Natural killer cell treated with Interleukin-12 subunit alpha and Interleukin-12 subunit beta and Interleukin-15 and Interleukin-18, amount 100 ng/mL, for 72 hours (primary cell): Measurements from ENCODE around the gene ARHGAP21. TPM values are rescaled to one million over a fixed set of nuclear protein-coding genes. Genes with fewer than 3 reads are reported as not detected.

Experiments used
- ATAC-seq, 2 donors: fragments of 150-1000 bp; cut with Tn5 transposase in 1 of 2; sonication (Bioruptor Pico), chemical (Tn5 transposase) in 1 of 2; 2 replicates each; pipeline ENCODE4 v1.10.0; 2021
- DNase-seq: peaks from one replicate; pipeline ENCODE4 v3.0.0; 2022; ENCODE audit warnings: low spot score
- H3K27ac Mint-ChIP-seq, 2 donors: 1 replicate in 1 of 2; 2 replicates in 1 of 2; pipeline ENCODE4 v1.8.0; 2022; ENCODE audit warnings: mixed read lengths in 2 of 2, mild to moderate bottlenecking in 1 of 2, moderate library complexity in 1 of 2
- H3K27me3 Mint-ChIP-seq, 2 donors: 1 replicate in 1 of 2; 2 replicates in 1 of 2; pipeline ENCODE4 v1.8.0; 2022; ENCODE audit warnings: mixed read lengths in 2 of 2
- H3K36me3 Mint-ChIP-seq: one replicate; pipeline ENCODE4 v1.8.0; 2022; ENCODE audit warnings: mixed read lengths
- H3K4me1 Mint-ChIP-seq, 2 donors: 1 replicate in 1 of 2; 2 replicates in 1 of 2; pipeline ENCODE4 v1.8.0; 2022; ENCODE audit warnings: low read depth in 2 of 2, mixed read lengths in 2 of 2, mild to moderate bottlenecking in 1 of 2
- H3K4me3 Mint-ChIP-seq: one replicate; pipeline ENCODE4 v1.8.0; 2022; ENCODE audit warnings: mixed read lengths
- H3K9me3 Mint-ChIP-seq: 2 replicates; pipeline ENCODE4 v1.8.0; 2022; ENCODE audit warnings: mixed read lengths
- total RNA-seq, 2 donors: library from RNA; stranded (reverse); gene quantifications; one replicate each; pipeline ENCODE4 v1.2.3, GENCODE V29; 2022

The ARHGAP21 gene
- total RNA-seq, 2 donors from 2014 or later = 25.7 to 34.7 TPM

DNA sequence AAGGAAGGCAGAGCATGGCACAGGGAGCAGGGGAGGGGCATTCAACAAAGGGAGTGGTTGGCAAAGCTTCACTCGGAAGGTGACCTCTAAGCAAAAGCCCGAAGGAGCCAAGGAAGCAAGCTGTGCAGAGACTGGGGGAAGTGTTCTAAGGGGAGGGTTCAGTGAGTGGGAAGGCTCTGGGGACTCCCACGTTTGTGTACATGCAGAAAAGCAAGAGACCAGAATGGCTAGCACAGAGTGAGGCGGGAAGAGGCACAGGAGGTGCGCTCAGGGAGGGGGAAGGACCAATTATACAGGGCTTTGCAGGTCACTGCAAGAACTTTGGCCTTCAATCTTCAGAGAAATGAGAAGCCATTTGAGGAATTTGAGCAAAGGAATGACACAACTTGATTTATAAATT lies 7.4 kb downstream of the ARHGAP21 start:
- no peak overlapping the region for H3K4me3 Mint-ChIP-seq
- peaks cover 5 to 8% of the 10 kb centered on the region in 2 donors for H3K4me1 Mint-ChIP-seq
- no peaks in the 10 kb centered on the region for H3K36me3 Mint-ChIP-seq
- no peaks in the 10 kb centered on the region for H3K27me3 Mint-ChIP-seq
- ATAC-seq (no peak), DNase-seq (no peak)
- no peaks in the 10 kb centered on the region for H3K9me3 Mint-ChIP-seq
- H3K27ac Mint-ChIP-seq = no peak overlapping the region

DNA sequence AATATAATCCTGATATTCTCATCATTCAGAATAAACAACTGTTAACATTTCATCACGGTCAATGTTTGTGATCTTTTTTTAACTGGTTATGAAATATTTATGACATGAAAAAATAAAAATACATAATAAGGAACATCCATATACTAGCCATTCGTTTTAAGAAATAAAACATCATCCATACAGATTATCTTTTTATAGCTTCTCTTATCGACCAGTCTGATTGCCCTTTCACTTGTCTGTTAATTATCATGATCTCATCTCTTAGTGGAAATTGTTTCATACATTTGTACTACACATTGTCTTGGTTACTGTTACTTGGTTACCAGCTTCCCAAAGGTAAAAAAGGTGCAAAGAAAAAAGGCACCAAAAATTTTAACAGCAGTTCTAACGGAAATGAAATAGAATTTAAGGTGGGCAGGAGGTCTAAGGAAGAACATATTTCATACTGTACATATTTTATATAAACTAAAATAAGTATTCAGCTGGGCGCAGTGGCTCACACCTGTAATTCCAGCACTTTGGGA lies 8.4 kb downstream of the ARHGAP21 start:
- ATAC-seq (no peak), DNase-seq (no peak)
- Mint-ChIP-seq H3K9me3 (no peaks in the 10 kb centered on the region), H3K4me1 (peaks cover 0 to 2% of the 10 kb centered on the region in 2 donors), H3K27me3 (no peaks in the 10 kb centered on the region), H3K27ac (no peak overlapping the region), H3K4me3 (no peak overlapping the region), H3K36me3 (no peaks in the 10 kb centered on the region)

DNA sequence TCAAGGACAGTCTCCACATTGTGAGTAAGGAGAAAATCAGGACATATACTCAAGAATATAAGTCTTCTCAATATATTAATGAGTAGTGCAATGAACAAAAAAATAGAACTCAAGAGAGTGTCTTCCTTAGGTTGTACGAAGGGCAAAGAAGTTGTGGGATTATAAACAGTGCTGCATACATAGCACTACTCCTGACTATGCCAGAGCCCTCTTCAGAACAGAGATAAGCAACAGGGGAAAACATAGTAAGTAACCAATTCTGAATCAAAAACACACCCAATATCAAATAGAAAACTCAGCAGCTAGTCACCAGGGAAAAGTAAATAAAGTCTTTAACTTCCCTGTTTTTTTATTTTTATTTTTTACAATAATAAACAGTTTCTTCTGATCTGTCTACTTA lies 10.6 kb downstream of the ARHGAP21 start:
- DNase-seq = no peak
- Mint-ChIP-seq H3K4me1 (peaks cover 0 to 4% of the 10 kb centered on the region in 2 donors), H3K9me3 (no peaks in the 10 kb centered on the region), H3K4me3 (no peak overlapping the region), H3K27me3 (no peaks in the 10 kb centered on the region), H3K27ac (no peak overlapping the region), H3K36me3 (no peaks in the 10 kb centered on the region)
- ATAC-seq = no peak

DNA sequence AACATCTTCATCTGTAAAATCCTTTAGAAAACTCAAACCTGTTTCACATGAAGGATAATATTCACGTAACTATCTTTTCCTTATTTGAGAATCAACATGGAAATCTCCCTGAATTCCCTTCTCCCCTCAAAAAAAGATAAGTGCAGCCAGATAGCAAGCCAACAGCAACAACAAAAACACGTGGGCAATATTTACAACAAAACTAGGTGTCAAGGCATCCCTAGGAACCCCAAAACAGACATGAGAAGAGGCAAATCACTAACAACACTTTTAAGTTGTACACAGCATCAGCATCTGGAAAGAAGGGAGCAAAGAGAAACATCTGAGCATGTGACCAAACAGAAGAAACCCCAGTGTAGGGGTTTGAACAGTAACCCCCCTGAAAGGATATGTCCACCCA lies 12.2 kb downstream of the ARHGAP21 start:
- no peak for DNase-seq
- Mint-ChIP-seq H3K9me3 (no peaks in the 10 kb centered on the region), H3K27ac (no peak overlapping the region), H3K4me1 (peaks cover 0 to 4% of the 10 kb centered on the region in 2 donors), H3K36me3 (no peaks in the 10 kb centered on the region), H3K27me3 (no peaks in the 10 kb centered on the region), H3K4me3 (no peak overlapping the region)
- ATAC-seq = no peak

DNA sequence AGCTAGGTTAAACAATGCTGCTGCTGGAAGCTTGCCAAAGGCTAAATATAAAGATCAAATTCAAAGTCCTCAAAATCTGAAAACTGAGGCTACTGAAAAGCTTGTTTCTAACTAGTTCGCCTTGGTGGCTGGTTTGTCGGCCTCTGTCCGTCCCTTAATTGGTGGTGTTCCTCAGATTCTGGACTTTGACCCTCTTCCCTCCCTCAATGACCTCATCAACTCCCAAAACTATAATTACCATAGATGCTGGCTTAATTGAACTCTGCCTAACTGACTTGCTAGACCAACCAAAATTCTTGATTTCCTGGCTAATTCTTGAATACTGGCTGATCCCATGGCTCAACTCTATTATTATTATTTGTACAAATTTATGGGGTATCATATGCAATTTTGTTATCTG lies 15.6 kb downstream of the ARHGAP21 start:
- ATAC-seq = no peak
- Mint-ChIP-seq H3K27me3 (no peaks in the 10 kb centered on the region), H3K36me3 (no peaks in the 10 kb centered on the region), H3K4me1 (peaks cover 0 to 7% of the 10 kb centered on the region in 2 donors), H3K4me3 (no peak overlapping the region), H3K27ac (no peak overlapping the region), H3K9me3 (no peaks in the 10 kb centered on the region)
- no peak for DNase-seq

DNA sequence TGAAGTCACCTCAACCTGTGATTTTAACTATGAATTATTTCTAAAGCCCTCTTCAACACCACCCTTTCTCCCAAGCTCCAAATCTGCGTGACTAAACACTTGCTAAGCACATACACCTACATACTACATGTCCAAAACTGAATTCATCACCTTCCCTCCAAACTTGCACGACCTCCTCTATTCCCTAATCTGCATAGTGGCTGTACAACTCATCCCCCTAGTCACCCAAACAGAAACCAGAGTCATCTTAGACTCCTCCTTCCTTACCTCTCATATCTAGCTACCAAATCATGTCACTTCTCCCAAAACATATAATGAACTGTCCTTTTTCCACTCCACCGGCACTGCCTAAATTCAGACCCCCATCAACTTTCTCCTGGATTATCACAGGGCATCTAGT lies 16.2 kb downstream of the ARHGAP21 start:
- ATAC-seq = peak in 1 of 2 donors; percentile 45

DNA sequence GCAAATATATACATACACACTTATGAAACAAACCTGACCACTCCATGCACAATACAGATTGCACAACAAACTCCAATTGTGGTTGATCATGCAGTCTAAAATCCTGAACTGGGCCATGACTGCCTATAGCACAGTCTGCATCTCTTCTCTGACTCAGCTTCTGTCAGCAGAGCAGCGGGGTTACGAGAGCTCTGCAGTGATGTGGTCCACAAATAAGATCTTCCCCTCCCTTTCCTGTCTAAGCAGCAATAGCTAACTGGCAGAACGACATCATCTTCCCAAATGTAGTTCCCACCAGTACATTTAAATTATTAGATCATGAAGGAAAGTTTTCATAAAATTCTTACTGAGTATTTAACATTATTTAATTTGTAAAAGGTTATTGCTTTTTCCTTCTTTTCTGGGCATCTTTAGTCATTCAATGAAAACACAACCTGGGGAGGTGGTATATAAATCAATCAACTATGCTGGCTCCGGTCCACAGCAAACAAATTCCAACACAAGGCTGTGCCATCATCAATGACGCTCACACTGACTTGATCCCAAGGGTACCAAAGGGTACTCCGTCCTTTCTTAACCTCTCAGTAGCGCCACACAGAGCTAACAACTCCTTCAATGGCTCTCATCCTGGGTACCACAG lies 17.1 kb downstream of the ARHGAP21 start:
- no peaks in the 10 kb centered on the region for H3K9me3 Mint-ChIP-seq
- no peaks in the 10 kb centered on the region for H3K27me3 Mint-ChIP-seq
- no peak for DNase-seq
- no peak overlapping the region for H3K27ac Mint-ChIP-seq
- no peaks in the 10 kb centered on the region for H3K36me3 Mint-ChIP-seq
- no peak overlapping the region for H3K4me3 Mint-ChIP-seq
- peaks cover 3 to 10% of the 10 kb centered on the region in 2 donors for H3K4me1 Mint-ChIP-seq
- ATAC-seq = peak; percentile 90 to 96

More for the DNA sequence above, 16.2 kb downstream of the ARHGAP21 start:
- H3K9me3 Mint-ChIP-seq = no peaks in the 10 kb centered on the region
- no peak for DNase-seq
- no peaks in the 10 kb centered on the region for H3K27me3 Mint-ChIP-seq
- no peak overlapping the region for H3K4me3 Mint-ChIP-seq
- no peaks in the 10 kb centered on the region for H3K36me3 Mint-ChIP-seq
- H3K4me1 Mint-ChIP-seq = peaks cover 0 to 7% of the 10 kb centered on the region in 2 donors
- H3K27ac Mint-ChIP-seq = no peak overlapping the region

DNA sequence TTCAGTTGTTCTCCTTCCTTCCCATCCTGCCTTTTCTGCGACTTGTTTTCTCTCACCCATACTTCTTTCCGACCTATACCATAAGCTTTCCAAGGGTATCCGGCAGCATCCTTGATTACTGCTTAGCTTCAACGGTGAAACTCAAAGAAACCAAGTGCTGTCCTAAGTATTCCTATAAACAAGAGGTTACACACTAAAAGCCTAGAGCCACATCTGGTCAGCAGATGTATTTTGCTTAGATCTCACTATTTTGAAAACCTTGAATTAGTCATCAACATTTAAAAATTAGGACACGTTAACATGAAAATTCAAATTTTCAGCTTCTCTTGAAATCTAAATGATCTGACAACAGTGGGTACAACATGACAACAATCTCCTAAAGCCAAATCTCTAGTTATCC lies 20.0 kb downstream of the ARHGAP21 start:
- no peaks in the 10 kb centered on the region for H3K36me3 Mint-ChIP-seq
- H3K9me3 Mint-ChIP-seq = no peaks in the 10 kb centered on the region
- no peaks in the 10 kb centered on the region for H3K27me3 Mint-ChIP-seq
- DNase-seq (no peak), ATAC-seq (no peak)
- H3K27ac Mint-ChIP-seq = no peak overlapping the region
- no peak overlapping the region for H3K4me3 Mint-ChIP-seq
- H3K4me1 Mint-ChIP-seq = peaks cover 10 to 12% of the 10 kb centered on the region in 2 donors

DNA sequence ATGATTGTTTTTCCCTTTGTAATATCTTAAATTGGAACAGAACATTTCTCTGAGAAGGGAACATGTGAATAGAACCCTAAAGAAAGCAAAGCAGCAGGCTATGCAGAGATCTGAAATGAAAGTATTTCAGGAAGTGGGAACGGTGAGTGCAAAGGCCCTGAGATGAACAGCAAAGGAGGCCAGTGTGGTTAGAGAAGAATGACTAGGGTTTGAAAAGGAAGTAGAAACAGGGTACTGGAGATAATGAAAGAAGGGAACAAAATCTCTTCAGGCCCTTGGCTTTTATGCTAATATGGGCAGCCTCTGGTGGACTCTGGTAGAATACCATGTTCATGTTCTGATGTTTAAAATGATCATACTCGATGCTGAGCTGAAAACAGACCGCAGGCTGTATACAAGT lies 22.2 kb downstream of the ARHGAP21 start:
- DNase-seq (no peak), ATAC-seq (peak; percentile 78 to 86)
- Mint-ChIP-seq H3K27ac (peak overlapping the region; percentile 4 to 7), H3K9me3 (no peaks in the 10 kb centered on the region), H3K4me3 (peak overlapping the region; percentile 30), H3K27me3 (no peaks in the 10 kb centered on the region), H3K36me3 (no peaks in the 10 kb centered on the region), H3K4me1 (peaks cover 10 to 12% of the 10 kb centered on the region in 2 donors)

DNA sequence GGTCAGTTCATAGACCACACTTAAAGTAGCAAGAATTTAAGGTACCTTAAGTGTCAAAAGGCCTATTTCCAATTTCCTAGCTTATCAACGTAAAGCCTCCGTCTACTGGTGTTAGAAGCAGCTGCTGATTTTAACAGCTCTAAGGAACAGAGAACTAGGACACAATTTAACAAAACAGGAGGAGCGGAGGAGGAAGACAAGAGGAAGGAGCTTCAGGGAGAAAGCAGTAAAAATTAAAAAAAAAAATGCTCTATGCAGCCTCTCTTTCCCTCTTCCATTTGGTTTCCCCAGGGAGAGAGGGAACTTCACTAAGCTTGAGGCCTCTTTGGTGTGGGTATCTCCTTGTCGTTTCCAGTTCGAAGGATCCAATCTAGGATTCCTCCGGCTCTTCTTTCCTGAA lies 22.7 kb downstream of the ARHGAP21 start:
- ATAC-seq (no peak), DNase-seq (no peak)
- Mint-ChIP-seq H3K36me3 (no peaks in the 10 kb centered on the region), H3K4me3 (peak overlapping the region; percentile 30), H3K27me3 (no peaks in the 10 kb centered on the region), H3K4me1 (peaks cover 10 to 12% of the 10 kb centered on the region in 2 donors), H3K9me3 (no peaks in the 10 kb centered on the region), H3K27ac (peak overlapping the region in 1 of 2 donors; percentile 7)

DNA sequence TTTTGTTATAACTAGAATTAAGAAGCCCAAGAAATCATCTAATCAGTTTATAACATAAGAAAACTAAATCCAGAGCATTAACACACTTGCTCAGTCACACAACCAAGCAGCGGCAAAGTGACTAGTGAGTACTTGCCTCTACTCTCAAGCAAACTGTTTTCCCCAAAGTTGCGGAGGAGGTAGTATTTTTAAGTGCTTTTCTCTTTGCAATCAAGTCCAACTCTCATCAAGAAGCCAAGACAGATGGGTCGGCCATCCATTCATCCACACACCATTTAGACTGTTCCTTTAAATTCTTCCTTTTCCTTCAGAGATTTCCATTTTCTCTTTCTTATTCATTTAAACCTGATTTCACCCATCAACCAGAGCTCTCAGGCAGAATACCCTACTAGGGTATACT lies 25.4 kb downstream of the ARHGAP21 start:
- no peak for ATAC-seq
- H3K4me3 Mint-ChIP-seq = no peak overlapping the region
- H3K27ac Mint-ChIP-seq = no peak overlapping the region
- H3K4me1 Mint-ChIP-seq = peaks cover 9 to 10% of the 10 kb centered on the region in 2 donors
- no peaks in the 10 kb centered on the region for H3K27me3 Mint-ChIP-seq
- DNase-seq = no peak
- no peaks in the 10 kb centered on the region for H3K36me3 Mint-ChIP-seq
- H3K9me3 Mint-ChIP-seq = no peaks in the 10 kb centered on the region

DNA sequence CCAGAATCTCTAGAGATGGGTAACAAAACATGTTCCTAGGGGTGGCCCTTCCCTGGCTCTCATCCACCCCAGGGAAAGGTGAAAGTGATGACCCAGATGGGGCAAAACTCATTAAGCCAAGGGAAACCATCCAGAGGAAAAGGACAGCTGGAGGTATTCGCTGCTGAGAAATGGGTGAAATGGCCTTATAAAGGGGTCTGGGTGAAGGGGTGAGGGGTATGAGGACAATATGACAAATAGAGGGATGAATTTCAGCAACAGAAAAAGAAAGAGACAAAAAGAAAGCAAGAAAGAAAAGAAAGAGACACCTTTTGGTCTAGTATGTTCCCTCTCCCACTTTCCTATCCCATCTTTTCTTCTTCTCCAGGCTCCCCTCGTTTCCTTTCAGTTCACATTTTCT lies 26.6 kb downstream of the ARHGAP21 start:
- DNase-seq (no peak), ATAC-seq (no peak)
- Mint-ChIP-seq H3K4me3 (no peak overlapping the region), H3K9me3 (no peaks in the 10 kb centered on the region), H3K4me1 (peaks cover 9 to 11% of the 10 kb centered on the region in 2 donors), H3K27me3 (no peaks in the 10 kb centered on the region), H3K36me3 (no peaks in the 10 kb centered on the region), H3K27ac (no peak overlapping the region)

DNA sequence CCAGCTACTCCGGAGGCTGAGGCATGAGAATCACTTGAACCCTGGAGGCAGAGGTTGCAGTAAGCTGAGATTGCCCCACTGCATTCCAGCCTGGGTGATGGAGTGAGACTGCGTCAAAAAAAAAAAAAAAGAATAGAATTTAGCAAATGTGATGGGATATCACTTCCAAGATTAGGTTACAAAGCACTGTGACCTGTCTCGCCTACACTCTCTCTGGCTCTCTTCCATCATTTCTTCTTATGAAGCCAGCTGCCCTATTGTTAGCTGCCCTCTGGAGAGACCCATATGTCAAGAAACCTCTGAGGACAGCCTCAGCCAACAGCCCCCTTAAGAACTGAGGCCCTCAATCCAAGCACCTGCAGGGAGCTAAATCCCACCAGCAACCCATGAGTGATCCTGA lies 28.2 kb downstream of the ARHGAP21 start:
- Mint-ChIP-seq H3K4me1 (peaks cover 0 to 4% of the 10 kb centered on the region in 2 donors), H3K36me3 (no peaks in the 10 kb centered on the region), H3K27me3 (no peaks in the 10 kb centered on the region), H3K9me3 (no peaks in the 10 kb centered on the region), H3K4me3 (no peak overlapping the region), H3K27ac (no peak overlapping the region)
- no peak for DNase-seq
- ATAC-seq = no peak

DNA sequence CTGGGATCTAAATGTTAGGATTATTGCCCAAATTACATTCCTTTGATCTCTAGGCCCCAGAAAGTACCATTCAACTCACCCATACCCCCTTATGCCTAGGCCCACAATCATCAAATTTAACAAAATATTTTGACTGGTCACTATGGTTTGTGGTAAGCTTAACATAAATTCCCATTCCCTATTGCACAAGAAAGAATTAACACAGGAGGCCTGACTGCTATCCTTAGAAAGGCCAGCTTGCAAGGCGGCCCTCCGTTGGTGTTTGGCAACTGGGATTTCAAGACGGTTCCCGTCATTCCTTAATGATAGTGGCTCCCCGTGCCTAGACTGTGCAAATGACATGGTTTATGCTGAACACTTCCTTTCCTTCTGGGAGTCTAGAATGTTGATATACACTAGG lies 29.6 kb downstream of the ARHGAP21 start:
- Mint-ChIP-seq H3K27ac (no peak overlapping the region), H3K9me3 (no peaks in the 10 kb centered on the region), H3K36me3 (no peaks in the 10 kb centered on the region), H3K27me3 (no peaks in the 10 kb centered on the region), H3K4me1 (peaks cover 0 to 4% of the 10 kb centered on the region in 2 donors), H3K4me3 (no peak overlapping the region)
- no peak for ATAC-seq
- no peak for DNase-seq
